GM06990 (cell line): ENCODE data around the gene WDFY4.
A peak's percentile ranks its signal among the peaks of the same experiment; 100 is the strongest.

Source experiments
- DNase-seq: peaks from one replicate; pipeline ENCODE4 v3.0.0-alpha.2; 2011; ENCODE audit not compliant: insufficient read length; ENCODE audit errors: extremely low read depth
- H3K27me3 ChIP-seq: replicated peaks from 2 replicates; pipeline ENCODE4 v1.6.0; 2011; ENCODE audit warnings: low read length; ENCODE audit not compliant: control insufficient read depth, insufficient read depth
- H3K36me3 ChIP-seq: 2 replicates; pipeline ENCODE4 v1.5.1; 2011; ENCODE audit warnings: low read length; ENCODE audit not compliant: control insufficient read depth, insufficient read depth
- H3K4me3 ChIP-seq: replicated peaks from 2 replicates; pipeline ENCODE4 v1.5.1; 2011; ENCODE audit warnings: low read depth, mild to moderate bottlenecking, control low read depth, low read length
- CTCF ChIP-seq: IDR thresholded peaks from 2 replicates; pipeline ENCODE4 v1.5.1; 2011; ENCODE audit warnings: low read length, control low read depth, mild to moderate bottlenecking, inconsistent platforms; ENCODE audit not compliant: insufficient read depth, poor library complexity, severe bottlenecking

Gene WDFY4

GRCh38 chr10:48762064-48763042, 77.7 kb downstream of the WDFY4 start:
- Histone ChIP-seq H3K27me3 (no peaks in the 10 kb centered on the region), H3K36me3 (peaks cover 16% of the 10 kb centered on the region)

DNA sequence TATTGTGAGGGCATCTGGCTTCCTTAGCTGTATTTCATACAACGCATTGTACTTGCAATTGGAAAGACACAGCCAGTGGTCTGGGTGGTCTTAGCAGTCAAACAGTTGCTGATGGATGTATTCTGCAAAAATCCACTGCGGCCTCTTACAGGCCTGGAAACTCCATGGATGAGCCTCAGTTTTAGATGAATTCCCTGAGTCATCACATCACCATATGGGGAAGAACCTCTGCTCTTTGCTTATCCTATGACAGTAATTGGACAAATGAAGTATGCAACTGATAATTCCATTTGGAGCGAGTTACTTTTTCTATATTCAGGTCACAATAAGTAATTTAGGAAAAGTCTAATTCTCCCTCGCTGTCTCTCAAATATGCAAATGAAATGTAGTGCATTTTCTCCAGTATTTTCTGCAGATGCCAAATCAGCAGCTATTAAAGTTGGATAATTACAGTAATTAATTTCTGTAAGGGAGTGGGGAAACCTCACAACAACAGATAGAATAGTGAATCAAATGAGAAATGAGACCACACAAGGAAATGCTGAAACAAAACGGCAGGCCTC, 78.8 kb downstream of the WDFY4 start:
- peaks cover 24% of the 10 kb centered on the region for H3K36me3 ChIP-seq
- no peak overlapping the region for H3K4me3 ChIP-seq
- DNase-seq, result no peak
- H3K27me3 ChIP-seq, result no peaks in the 10 kb centered on the region
- no peak for TF ChIP-seq CTCF

More at GRCh38 chr10:48762064-48763042, 77.7 kb downstream of the WDFY4 start:
- TF ChIP-seq CTCF, result no peak
- H3K4me3 ChIP-seq, result no peak overlapping the region
- no peak for DNase-seq

- Histone ChIP-seq H3K4me3 (no peak overlapping the region), H3K27me3 (no peaks in the 10 kb centered on the region), H3K36me3 (peaks cover 28% of the 10 kb centered on the region)
- no peak for DNase-seq
- TF ChIP-seq CTCF, result no peak
Observed at GRCh38 chr10:48764486-48764885, 79.8 kb downstream of the WDFY4 start.

DNA sequence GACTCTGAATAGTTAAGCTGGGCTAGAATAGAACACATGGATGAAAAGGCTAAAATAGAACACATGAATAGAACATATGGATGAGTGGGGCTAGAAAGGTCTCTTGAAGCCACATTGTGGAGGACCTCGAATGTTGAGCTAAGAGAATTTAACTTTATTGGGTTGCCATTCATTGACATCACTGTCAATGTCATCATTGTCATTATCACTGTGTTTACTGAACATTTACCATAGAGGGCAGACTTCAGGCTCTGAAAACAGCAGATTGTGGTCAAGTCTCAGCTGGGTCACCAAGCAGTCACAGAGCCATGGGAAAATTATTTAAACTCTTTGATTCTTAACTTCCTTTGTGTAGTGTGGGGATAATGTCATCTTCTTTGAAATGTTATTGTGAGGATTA, 80.4 kb downstream of the WDFY4 start:
- no peak for DNase-seq
- Histone ChIP-seq H3K36me3 (peaks cover 30% of the 10 kb centered on the region), H3K27me3 (no peaks in the 10 kb centered on the region), H3K4me3 (no peak overlapping the region)
- peak; percentile 36 for TF ChIP-seq CTCF

GRCh38 chr10:48765527-48765926, 80.9 kb downstream of the WDFY4 start:
- DNase-seq, result no peak
- no peak overlapping the region for H3K4me3 ChIP-seq
- no peaks in the 10 kb centered on the region for H3K27me3 ChIP-seq
- peaks cover 30% of the 10 kb centered on the region for H3K36me3 ChIP-seq
- no peak for TF ChIP-seq CTCF
